ENCODE measurements around the gene PAX5.

PAX5 gene

GRCh38 chr9:36796671-36797419, 237.2 kb downstream of the PAX5 start:
- no peak for DNase-seq

DNA sequence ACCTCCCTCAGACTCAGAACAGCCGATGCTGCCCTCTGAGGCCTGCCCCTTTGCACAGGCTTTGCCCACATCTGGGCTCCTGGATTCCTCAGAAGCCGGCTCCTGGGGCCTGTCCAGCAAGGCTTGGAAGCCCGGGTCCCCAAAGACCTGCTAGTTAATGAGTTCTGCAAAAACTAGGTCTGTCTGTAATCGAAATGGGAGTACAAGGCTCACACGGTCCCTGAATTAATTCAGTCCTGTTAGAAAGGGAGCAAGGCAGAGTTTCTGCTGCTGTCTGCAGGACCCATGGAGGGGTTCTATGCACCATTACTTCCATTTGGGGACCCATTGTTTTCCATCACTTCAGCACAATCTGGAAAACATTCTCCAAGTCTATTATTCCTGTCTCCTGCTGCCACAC, 239.6 kb downstream of the PAX5 start:
- no peak for DNase-seq

GRCh38 chr9:36793277-36793676, 240.8 kb downstream of the PAX5 start:
- no peak for DNase-seq

GRCh38 chr9:36791222-36791950, 242.7 kb downstream of the PAX5 start:
- DNase-seq: no peak

DNA sequence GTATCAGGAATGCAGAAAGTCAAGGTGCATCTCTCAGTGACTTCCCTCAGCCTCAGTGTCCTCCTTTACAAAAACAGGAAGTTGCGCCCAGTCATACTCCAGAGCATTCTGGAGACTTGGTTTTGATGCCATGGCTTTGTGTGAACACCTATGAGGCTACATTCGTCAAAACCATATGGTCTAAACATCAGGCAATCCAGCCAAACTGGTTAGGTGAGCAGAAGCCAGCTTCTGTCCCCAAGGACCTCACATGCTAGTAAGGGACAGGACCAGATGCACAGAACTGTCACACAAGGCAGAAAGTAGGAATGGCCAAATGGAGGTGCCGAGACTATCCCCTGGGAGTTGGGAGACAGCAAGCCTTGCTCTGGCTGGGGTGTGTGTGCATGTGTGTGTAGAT, 244.2 kb downstream of the PAX5 start:
- DNase-seq: no peak

DNA sequence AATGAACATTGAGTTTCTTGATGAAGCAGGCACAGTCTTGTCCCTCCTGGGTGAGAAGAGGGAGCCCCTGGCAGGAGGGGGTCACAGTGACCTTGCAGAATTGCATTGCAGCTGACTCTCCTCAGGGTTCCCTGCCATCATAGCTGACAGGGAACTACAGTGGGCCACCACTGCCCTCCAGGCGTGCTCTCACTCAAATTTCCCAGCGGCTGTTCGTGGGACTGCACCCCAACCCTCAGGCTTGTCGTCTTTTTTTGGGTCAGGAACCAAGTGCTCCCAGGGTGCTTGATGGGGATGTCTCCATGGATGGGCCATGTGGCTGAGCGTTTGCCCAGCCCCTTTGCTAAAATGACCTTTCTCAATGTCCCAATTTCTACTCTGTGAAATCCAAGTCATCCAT, 245.5 kb downstream of the PAX5 start:
- DNase-seq: no peak

GRCh38 chr9:36787709-36788108, 246.4 kb downstream of the PAX5 start:
- no peak for DNase-seq
